GM12892 (cell line): ENCODE measurements around the gene CSE1L.
"Not testable (repeated sequence)": the region's sequence is repeated elsewhere in the genome, so short reads cannot be mapped to it uniquely, and the experiment has no call there.

Experiments
- DNase-seq: peaks from one replicate; pipeline ENCODE4 v3.0.0; 2011; ENCODE audit not compliant: insufficient read length
- FAIRE-seq: peaks from 2 replicates; lab custom pipeline; 2011; peaks lifted over from hg19 to GRCh38; lab: Jason Lieb, UNC
- POLR2A ChIP-seq: IDR thresholded peaks from 2 replicates; pipeline ENCODE4 v1.6.1; 2011; ENCODE audit warnings: low read depth, low read length, control low read depth
- POLR2AphosphoS5 ChIP-seq: IDR thresholded peaks from 2 replicates; pipeline ENCODE4 v1.6.1; 2011; ENCODE audit warnings: low read depth, low read length, control low read depth
- TAF1 ChIP-seq: IDR thresholded peaks from 2 replicates; pipeline ENCODE4 v1.6.1; 2011; ENCODE audit warnings: low read depth, mild to moderate bottlenecking, control low read depth, low read length, borderline replicate concordance

Gene CSE1L

DNA sequence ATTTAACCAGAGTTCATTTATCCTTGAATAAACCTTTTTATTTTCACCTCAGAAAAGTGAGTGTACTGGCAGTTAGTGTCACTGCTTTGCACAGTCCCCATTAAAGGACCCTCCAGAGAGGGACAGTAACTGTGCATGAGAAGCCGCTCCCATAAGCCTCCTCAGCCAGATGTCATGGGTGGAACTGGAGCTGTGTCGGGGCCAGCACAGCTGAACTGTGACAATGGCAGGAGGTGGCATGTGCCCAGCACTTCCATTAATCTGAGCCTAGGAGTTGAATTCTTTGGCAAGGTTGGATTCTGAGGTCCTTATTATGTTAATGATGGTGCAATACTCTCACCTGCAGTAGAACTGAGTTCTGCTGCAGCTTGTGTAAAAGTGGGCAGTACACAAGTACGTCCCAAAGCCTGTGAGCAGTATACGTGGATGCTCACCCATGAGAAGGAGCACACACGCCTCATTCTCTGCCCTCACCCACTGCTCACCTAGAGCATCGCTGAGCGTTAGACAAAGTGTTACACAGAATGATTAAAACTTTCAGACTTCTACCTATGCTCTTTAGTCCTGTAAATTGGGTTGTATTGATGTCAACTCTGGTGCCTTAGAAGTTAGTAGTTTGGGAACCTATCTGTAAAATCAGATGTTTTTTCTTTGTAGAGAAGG is 11.9 kb upstream of the CSE1L start:
- no peak for TF ChIP-seq TAF1
- no peak for TF ChIP-seq POLR2AphosphoS5
- TF ChIP-seq POLR2A = no peak
- no peak for DNase-seq
- FAIRE-seq = no peak

- TF ChIP-seq POLR2A = no peak
- no peak for TF ChIP-seq POLR2AphosphoS5
- TF ChIP-seq TAF1 = no peak
- DNase-seq (no peak), FAIRE-seq (no peak)
These were observed 8.1 kb upstream of the CSE1L start for GRCh38 chr20:49037962-49038387.

DNA sequence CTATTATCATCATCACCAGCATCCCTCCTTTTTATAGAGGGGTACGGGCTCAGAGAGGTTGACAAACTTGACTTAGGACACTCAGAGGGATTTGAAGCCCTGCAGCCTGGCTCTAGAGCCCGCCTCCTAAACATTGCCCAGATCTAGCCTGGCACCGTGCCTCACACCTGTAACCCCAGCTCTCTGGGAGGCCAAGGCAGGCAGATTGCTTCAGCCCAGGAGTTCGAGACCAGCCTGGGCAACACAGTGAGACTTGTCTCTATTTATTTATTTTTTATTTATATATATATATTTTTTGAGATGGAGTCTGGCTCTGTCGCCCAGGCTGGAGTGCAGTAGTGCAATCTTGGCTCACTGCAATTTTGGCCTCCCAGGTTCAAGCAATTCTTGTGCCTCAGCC is 6.3 kb upstream of the CSE1L start:
- no peak for DNase-seq
- FAIRE-seq = no peak
- TF ChIP-seq POLR2AphosphoS5 (no peak), TAF1 (no peak), POLR2A (no peak)

- FAIRE-seq = no peak
- no peak for DNase-seq
- no peak for TF ChIP-seq POLR2A
- no peak for TF ChIP-seq POLR2AphosphoS5
- TF ChIP-seq TAF1 = no peak
These were observed 3.1 kb upstream of the CSE1L start for GRCh38 chr20:49043000-49043399.

DNA sequence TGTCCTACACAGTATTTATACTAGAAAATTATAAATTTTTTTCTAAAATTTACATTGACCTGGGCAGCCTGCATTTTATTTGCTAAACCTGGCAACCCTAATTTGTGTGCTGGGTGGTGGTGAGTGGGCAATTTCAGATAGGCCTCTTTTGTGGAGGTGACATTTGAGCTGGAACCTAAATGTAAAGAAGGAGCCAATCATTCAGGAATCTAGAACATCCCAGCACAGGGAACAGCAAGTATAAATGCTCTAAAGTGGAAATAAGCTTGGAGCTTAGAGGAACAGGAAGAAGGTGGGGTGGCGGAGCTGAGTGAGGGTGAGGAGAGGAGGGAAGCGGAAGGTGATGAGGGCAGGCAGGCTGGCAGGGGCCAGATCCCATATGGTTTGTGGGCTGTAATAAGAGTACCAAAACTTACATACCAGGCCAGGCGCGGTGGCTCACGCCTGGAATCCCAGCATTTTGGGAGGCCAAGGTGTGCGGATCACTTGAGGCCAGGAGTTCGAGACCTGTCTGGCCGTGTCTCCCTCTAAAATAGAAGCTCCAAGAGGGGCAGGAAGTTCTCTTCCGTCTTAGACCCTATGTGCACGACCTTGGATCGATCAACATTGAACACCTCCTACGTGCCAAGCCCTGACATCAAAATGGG is 549 bp upstream of the CSE1L start:
- FAIRE-seq = no peak
- TF ChIP-seq TAF1 (no peak), POLR2A (no peak), POLR2AphosphoS5 (no peak)
- no peak for DNase-seq

GRCh38 chr20:49052334-49052733 is 6.2 kb downstream of the CSE1L start:
- TF ChIP-seq POLR2A (no peak), TAF1 (no peak), POLR2AphosphoS5 (no peak)
- FAIRE-seq (no peak), DNase-seq (no peak)

DNA sequence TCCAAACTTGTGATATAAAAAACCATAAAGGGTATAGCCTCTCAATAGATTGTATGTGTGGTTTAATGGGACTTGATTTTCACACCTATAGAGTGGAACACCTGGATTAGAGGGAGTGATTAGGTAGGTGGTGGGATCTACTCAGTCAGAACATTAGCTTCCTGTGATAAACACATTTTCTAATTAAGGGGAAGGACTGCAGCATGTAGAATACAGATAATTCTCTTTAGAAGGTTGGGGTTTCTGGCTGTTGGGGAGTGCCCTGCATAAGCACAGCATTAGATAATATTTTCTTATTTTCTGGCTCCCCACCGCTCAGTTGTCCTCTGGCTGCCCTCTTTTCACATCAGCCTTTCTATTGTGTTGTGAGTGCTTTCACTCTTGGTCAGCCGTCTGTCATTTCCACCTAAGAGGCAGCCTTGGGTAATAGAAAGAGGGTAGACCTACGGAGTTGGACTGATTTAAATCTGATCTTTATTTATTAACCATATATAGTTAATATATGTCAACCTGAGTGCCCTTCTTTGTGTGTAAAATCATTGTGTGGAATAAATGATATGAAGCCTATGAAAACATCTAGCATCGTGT is 8.0 kb downstream of the CSE1L start:
- no peak for DNase-seq
- no peak for FAIRE-seq
- no peak for TF ChIP-seq POLR2AphosphoS5
- no peak for TF ChIP-seq TAF1
- no peak for TF ChIP-seq POLR2A

DNA sequence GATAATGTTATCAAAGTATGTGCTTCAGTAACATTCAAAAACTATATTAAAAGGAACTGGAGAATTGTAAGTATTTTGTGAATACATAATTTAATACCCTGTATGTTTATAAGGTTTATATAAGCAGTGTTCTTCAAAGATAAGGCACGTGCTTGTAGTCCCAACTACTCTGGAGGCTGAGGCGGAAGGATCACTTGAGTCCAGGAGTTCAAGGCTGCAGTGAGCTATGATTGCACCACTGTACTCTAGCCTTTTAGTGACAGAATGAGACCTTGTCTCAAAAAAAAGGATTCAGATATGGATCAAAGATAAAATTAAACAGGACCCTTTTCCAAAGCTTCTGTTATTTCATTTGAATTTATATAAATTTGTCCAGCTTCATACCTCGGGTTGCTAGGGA is 17.2 kb downstream of the CSE1L start:
- no peak for DNase-seq
- no peak for FAIRE-seq
- TF ChIP-seq POLR2AphosphoS5 = no peak
- no peak for TF ChIP-seq TAF1
- TF ChIP-seq POLR2A = no peak

- FAIRE-seq = no peak
- TF ChIP-seq TAF1 (no peak), POLR2A (no peak), POLR2AphosphoS5 (no peak)
- no peak for DNase-seq
These were observed 28.4 kb downstream of the CSE1L start for GRCh38 chr20:49074521-49074920.

GRCh38 chr20:49078310-49078709 is 32.2 kb downstream of the CSE1L start:
- no peak for FAIRE-seq
- TF ChIP-seq TAF1 (no peak), POLR2AphosphoS5 (no peak), POLR2A (no peak)
- DNase-seq = no peak

DNA sequence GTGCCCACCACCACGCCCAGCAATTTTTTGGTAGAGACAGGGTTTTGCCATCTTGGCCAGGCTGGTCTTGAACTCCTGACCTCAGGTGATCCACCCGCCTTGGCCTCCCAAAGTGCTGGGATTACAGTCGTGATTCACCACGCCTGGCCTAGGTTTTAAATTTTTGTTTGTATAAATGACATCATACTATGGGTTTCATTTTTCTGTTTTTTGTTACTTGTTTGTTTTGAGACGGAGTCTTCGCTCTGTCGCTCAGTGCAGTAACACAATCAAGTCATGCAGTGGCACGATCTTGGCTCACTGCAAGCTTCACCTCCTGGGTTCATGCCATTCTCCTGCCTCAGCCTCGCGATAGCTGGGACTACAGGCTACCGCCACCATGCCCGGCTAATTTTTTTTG is 36.2 kb downstream of the CSE1L start:
- FAIRE-seq = not testable (repeated sequence)

DNA sequence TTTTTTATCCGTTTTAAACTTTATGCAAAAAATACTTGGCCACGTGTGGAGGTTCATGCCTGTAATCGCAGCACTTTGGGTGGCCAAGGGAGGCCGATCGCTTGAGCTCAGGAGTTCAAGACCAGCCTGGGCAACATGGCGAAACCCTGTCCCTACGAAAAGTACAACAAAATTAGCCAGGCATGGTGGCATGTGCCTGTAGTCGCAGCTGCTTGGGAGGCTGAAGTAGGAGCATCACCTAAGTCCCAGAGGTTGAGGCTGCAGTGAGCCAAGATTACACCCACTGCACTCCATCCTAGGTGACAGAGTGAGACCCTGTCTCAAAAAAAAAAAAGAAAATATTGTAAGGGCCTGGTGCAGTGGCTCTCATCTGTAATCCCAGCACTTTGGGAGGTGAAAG is 45.0 kb downstream of the CSE1L start:
- FAIRE-seq (no peak), DNase-seq (no peak)
- TF ChIP-seq TAF1 (no peak), POLR2A (no peak), POLR2AphosphoS5 (no peak)

More for the DNA sequence above, 36.2 kb downstream of the CSE1L start:
- DNase-seq = not testable (repeated sequence)

DNA sequence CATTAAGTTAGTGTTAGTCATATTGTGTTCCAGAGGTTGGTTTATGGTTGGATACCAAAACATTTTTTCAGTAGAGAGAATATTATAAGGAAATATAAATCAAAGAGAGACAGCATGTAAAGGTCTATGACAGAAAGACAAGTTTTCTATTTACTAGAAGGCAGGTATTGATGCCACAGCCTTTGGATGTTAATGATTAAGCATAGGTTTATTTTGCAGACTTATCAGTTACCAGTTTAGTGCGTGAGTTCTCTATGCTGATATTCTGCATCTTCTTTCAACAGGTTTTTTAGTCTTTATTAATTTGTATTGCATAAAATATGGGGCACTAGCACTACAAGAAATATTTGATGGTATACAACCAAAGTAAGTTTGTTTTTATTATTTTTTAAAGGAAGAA is 45.6 kb downstream of the CSE1L start:
- no peak for FAIRE-seq
- no peak for DNase-seq

More for the DNA sequence above, 45.6 kb downstream of the CSE1L start:
- no peak for TF ChIP-seq TAF1
- TF ChIP-seq POLR2A = no peak
- no peak for TF ChIP-seq POLR2AphosphoS5
